GM18505 (cell line): Measurements from ENCODE around the gene ARHGAP33.

ENCODE experiments used
- ATAC-seq: cut with Tn5 transposase; IDR thresholded peaks from one replicate; pipeline ENCODE4 v1.9.1; 2021; ENCODE audit not compliant: unreplicated experiment
- POLR2A ChIP-seq: IDR thresholded peaks from 4 replicates; pipeline ENCODE4 v1.6.1; 2011; ENCODE audit warnings: borderline replicate concordance; ENCODE audit not compliant: insufficient read depth, insufficient read length; ENCODE audit errors: extremely low read depth

The ARHGAP33 gene

DNA sequence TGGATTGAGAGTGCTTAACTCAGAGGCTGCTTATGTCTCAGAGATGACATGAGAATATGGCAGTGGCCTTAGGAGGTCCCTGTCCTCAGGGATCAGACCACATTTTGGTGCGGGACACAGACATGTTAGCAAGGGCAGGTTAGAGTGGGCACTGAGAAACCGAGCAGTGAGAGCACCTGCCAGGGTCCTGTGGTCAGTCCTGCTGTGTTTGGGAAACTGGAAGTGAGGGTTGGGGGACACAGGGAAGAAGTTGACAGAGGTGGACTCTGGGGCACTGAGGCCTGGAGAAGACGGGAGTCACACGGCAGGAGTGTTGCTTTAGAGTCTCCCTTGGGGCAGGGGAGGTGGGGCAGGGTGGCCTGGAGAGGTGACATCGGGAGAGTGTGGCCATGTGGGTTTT is 40.5 kb upstream of the ARHGAP33 start:
- no peak for ATAC-seq
- TF ChIP-seq POLR2A = no peak

DNA sequence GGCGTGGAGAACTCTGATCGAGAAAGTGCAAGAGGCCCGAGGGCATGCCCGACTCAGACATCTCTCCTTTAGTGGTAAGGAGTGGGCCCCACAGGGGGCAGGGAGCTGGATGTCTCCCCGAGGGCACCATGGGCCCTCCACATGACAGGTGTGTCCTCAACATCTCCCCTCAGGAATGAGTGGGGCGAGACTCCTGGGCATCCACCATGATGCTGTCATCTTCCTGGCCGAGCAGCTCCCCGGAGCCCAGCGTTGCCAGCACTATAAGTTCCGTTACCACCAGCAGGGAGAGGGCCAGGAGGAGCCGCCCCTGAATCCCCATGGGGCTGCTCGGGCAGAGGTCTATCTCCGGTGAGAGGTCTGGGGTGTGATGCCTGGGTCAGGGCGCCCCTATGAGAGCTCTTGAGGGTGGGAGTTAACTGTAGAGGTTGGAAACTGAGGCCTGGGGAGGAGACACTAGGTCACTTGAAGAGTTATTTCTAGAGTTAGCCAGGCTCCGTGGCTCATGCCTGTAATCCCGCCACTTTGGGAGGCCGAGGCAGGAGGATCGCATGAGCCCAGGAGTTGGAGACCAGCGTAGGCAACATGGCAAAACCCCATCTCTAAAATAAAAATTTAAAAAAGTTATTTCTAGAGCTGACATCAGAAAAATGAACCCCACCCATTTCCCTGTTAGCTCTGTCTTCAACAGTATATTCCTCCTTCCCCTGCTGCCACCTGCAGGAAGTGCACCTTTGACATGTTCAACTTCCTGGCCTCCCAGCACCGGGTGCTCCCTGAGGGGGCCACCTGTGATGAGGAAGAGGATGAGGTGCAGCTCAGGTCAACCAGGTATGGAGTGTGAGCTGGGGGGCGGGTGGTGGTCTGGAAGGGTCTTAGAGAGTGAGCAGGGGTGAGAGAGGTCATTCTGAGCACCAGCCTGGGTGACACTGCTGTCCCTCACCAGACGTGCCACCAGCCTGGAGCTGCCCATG is 38.2 kb upstream of the ARHGAP33 start:
- no peak for ATAC-seq
- peak; percentile 12 for TF ChIP-seq POLR2A

GRCh38 chr19:35738021-35738886 is 37.1 kb upstream of the ARHGAP33 start:
- ATAC-seq = no peak
- TF ChIP-seq POLR2A = no peak

DNA sequence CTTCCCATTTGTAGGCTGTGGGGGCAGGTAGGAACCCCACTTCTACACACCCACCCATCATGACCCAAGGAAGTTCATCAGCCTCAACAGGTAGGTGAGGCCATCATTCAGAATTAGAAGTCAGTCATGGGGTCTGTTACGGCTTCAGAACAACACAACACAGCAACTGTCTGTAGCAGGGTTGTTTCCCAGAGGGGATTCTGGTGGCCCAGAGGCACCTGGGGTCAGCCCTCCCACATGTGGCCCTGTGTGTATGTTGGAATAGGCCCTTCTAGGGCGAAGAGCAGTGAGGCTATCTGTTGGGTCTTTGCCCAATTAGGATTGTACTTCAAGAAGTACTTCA is 36.5 kb upstream of the ARHGAP33 start:
- no peak for TF ChIP-seq POLR2A
- ATAC-seq = no peak

- TF ChIP-seq POLR2A = no peak
- no peak for ATAC-seq
These were observed 35.9 kb upstream of the ARHGAP33 start for GRCh38 chr19:35739275-35740107.

DNA sequence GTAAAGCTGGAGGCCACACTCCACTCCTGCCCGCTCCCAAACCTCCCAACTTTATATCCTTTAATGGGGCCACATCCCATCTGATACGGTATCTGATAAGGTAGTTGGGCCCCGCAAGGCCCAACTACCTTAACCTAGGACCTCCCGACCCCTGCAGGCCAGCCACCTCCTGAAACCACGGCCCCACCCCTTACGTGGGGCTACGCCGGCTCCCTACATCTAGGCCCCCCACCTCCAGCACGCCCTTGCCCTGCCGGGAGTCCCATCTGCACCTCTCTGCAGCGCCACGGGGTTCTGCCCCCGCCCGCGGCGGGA is 35.3 kb upstream of the ARHGAP33 start:
- peak; percentile 8 for ATAC-seq
- no peak for TF ChIP-seq POLR2A

DNA sequence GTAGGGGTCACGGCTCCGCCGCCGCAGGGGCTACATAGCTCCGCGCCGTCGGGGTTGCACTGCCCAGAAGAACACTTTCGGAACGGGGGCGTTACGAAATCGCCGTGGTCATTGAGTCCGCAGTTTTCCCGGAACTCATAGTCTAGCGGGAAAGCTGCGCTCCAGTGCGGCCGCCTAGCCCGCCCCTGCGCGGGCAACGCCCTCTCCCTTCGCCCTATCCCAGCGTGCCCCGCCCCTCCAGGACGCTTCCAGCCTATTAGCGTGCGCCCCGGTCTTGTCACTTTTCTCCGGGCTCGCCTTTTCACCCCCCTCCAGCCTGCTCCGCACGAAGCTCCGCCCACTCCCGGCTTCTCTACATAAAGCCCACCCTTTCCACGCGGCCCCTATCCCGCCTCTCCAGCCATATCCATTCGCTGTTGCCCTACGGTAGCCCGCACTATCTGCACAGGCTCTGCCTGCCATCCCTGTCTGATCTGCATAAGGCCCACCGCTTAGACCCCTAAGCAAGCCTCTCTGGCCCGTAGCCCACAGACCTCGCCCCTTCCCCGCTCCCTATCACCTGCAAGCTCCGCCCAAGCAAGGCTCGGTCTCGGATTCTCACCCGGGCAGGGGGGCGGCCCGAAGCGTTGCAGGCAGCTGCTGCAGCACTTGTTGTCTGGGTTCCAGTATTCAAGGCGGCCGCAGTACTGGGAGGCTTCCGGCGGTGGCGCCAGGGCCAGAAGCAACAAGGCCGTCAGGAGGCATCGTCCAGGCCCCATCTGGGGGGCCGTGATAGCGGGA is 34.8 kb upstream of the ARHGAP33 start:
- peak; percentile 54 for ATAC-seq
- TF ChIP-seq POLR2A = peak; percentile 75

GRCh38 chr19:35741203-35741515 is 34.2 kb upstream of the ARHGAP33 start:
- no peak for TF ChIP-seq POLR2A
- no peak for ATAC-seq

DNA sequence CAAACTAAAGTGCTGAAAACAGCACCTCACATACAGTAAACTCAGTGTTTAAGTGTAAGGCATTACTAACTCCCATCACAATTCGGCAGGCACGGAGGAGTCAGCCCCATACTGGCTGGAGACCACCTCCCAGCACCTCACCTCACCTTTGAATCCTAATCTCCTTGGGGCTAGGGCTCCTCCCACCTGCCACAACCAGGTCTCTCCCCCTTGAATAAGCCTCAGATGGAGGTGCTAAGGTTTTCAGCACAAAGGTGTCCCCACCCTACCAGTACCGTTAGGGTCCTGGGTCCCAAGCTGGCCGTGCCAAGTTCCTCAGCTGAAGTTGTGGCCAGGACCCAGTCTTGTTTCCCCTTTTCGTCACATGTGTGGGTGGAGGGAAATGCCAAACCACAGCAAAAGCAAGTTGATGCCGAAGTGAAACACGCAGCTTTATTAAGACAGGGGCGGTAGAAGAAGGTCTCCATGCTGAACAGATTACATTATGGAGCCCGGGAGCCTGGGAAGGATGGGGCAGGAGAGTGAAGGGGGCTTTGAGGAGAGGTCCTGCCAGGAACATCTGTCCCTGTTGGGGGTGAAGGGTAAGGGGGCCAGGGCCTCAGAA is 33.1 kb upstream of the ARHGAP33 start, which contains the start of gene IGFLR1:
Gene IGFLR1 (minus strand): TSS at position 332 of the 604 bp plus-strand sequence. CDS start 1,272 bp downstream, outside the sequence.
- ATAC-seq = no peak
- peak; percentile 79 for TF ChIP-seq POLR2A

- TF ChIP-seq POLR2A = no peak
- ATAC-seq = no peak
These were observed 31.5 kb upstream of the ARHGAP33 start for GRCh38 chr19:35743640-35744429.

GRCh38 chr19:35744430-35745327 is 30.7 kb upstream of the ARHGAP33 start:
- TF ChIP-seq POLR2A = peak; percentile 81

More at GRCh38 chr19:35744430-35745327, 30.7 kb upstream of the ARHGAP33 start:
- ATAC-seq = peak; percentile 37
